Stimulated activated memory B cell treated with anti-CD40 and anti-IgM and Interleukin-4, amounts not matched to agents 10 μg/mL and 1 μg/mL and 100 μg/mL, for 72 hours (primary cell): ENCODE measurements around the gene NYNRIN.
A peak's percentile ranks its signal among the peaks of the same experiment; 100 is the strongest.

ENCODE experiments used
- ATAC-seq: fragments of 150-1000 bp; cut with Tn5 transposase; 2 replicates; pipeline ENCODE4 v1.10.0; 2021
- H3K27ac Mint-ChIP-seq: one replicate; pipeline ENCODE4 v1.8.0; 2022; ENCODE audit warnings: mild to moderate bottlenecking, mixed read lengths
- H3K27me3 Mint-ChIP-seq: one replicate; pipeline ENCODE4 v1.8.0; 2022; ENCODE audit warnings: mixed read lengths
- H3K36me3 Mint-ChIP-seq: one replicate; pipeline ENCODE4 v1.8.0; 2022; ENCODE audit warnings: mixed read lengths
- H3K4me1 Mint-ChIP-seq: one replicate; pipeline ENCODE4 v1.8.0; 2022; ENCODE audit warnings: mixed read lengths
- H3K4me3 Mint-ChIP-seq: one replicate; pipeline ENCODE4 v1.8.0; 2022; ENCODE audit warnings: mild to moderate bottlenecking, moderate library complexity, mixed read lengths
- H3K9me3 Mint-ChIP-seq: one replicate; pipeline ENCODE4 v1.8.0; 2022; ENCODE audit warnings: mixed read lengths

NYNRIN gene

GRCh38 chr14:24395609-24396582 is 2.9 kb upstream of the NYNRIN start:
- no peaks in the 10 kb centered on the region for H3K9me3 Mint-ChIP-seq
- H3K4me1 Mint-ChIP-seq: peaks cover 7% of the 10 kb centered on the region
- no peaks in the 10 kb centered on the region for H3K36me3 Mint-ChIP-seq
- no peak overlapping the region for H3K4me3 Mint-ChIP-seq
- H3K27me3 Mint-ChIP-seq: peaks cover 25% of the 10 kb centered on the region
- ATAC-seq: peak; percentile 38
- H3K27ac Mint-ChIP-seq: no peak overlapping the region

DNA sequence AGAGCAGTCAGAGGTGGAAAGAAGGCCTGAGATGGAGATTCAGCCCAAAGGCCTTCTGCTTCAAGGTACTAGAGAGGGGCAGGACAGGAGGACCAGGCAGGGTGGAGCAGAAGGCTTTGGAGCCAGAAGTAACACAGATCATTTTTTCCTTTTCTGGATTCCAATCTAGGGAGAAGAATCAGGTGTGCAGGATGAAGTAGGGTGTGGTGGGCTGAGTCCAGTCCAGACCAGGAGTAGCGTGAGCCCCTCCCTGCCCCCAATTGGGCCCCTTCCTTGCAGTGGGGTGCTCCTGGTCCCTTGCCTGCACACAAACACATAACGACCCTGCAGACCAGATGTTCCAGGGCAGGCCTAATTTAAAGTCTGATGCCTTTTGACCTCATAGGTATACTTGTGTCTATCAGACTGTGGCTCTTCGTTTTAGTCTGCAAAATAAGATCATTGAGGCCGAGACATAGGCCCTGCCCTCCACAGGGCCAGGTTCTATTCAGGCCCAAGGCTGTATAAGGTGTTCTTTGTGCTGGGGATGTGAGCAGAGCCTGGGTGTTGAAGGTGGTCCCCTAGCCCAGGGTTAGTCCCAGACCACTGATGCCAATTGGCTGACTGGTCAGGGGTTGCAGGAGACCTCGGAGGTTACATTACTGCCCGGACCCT is 1.0 kb upstream of the NYNRIN start:
- Mint-ChIP-seq H3K4me3 (peak overlapping the region; percentile 28), H3K27me3 (peaks cover 30% of the 10 kb centered on the region), H3K4me1 (peaks cover 7% of the 10 kb centered on the region)

GRCh38 chr14:24398293-24398652 is 530 bp upstream of the NYNRIN start:
- H3K27ac Mint-ChIP-seq: no peak overlapping the region
- H3K4me1 Mint-ChIP-seq: peaks cover 7% of the 10 kb centered on the region
- H3K4me3 Mint-ChIP-seq: no peak overlapping the region
- H3K36me3 Mint-ChIP-seq: no peaks in the 10 kb centered on the region
- H3K27me3 Mint-ChIP-seq: peaks cover 33% of the 10 kb centered on the region
- ATAC-seq: no peak
- no peaks in the 10 kb centered on the region for H3K9me3 Mint-ChIP-seq

More for the DNA sequence above, 1.0 kb upstream of the NYNRIN start:
- ATAC-seq: no peak
- no peaks in the 10 kb centered on the region for H3K9me3 Mint-ChIP-seq
- H3K36me3 Mint-ChIP-seq: no peaks in the 10 kb centered on the region
- H3K27ac Mint-ChIP-seq: no peak overlapping the region

DNA sequence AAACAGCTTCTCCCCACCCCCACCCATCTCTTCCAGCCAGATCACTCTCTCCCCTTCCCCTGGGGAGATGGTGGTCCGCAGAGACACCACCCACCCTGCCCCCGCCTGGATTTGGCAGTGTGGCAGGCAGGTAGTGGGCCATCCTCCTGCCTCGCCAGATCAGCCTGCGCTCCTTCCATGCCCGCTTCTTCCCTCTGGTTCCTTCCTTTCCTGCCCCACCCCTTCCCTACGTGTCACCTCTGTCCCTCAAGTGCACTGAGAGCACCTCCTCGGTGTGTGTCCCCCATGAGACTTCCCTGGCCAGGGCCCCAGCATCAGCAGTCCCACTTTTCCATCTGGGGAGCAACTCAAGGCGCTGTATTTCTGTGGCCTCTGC is 632 bp downstream of the NYNRIN start:
- H3K4me3 Mint-ChIP-seq: peak overlapping the region; percentile 61
- no peaks in the 10 kb centered on the region for H3K9me3 Mint-ChIP-seq
- H3K36me3 Mint-ChIP-seq: no peaks in the 10 kb centered on the region
- no peak overlapping the region for H3K27ac Mint-ChIP-seq
- H3K27me3 Mint-ChIP-seq: peaks cover 45% of the 10 kb centered on the region
- peak; percentile 18 for ATAC-seq
- H3K4me1 Mint-ChIP-seq: peaks cover 7% of the 10 kb centered on the region

GRCh38 chr14:24399999-24400718 is 1.4 kb downstream of the NYNRIN start:
- Mint-ChIP-seq H3K4me1 (peaks cover 7% of the 10 kb centered on the region), H3K9me3 (no peaks in the 10 kb centered on the region), H3K27me3 (peaks cover 46% of the 10 kb centered on the region), H3K4me3 (no peak overlapping the region), H3K27ac (no peak overlapping the region), H3K36me3 (no peaks in the 10 kb centered on the region)
- no peak for ATAC-seq

DNA sequence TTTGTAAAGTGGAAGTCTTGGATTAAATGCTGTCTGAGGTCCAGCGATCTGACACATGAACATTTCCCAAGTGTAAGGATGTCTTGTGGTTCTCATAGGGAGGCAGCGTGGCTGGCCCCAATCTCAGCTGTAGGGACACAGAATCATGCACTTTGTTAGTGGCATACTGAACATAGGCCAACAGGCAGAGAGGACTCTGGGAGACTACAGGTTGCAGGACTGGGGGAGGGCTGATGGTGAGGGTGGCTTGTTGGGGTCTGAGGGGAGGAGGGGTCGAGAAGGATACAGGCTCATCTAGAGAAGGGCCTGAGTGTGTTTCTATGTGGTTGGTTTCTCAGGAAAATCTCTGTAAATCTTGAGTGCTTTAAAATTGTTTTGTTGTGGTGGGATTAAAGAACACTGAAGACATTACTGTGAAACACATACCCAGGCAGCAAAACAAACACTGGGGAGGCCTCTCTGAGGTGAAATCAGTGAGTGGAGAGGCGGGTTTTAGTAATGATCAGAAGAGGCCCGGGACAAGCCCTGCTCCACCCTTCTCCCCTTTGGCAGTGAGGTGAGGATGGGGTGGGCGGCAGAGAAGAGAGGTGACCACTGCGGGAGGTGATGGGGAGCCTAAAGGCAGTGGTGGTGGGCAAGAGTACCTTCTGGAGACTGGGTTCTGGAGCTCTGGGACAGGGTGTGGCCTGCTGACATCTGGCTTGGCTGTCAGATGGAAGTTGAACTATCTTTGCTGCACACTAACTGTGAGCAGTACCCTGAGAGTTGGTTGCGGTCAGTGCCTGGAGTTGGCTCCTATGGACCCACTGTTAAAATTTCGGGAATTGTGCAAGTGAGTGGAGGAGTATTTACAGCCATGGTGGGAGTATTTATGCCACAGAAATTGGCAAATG is 3.3 kb downstream of the NYNRIN start:
- Mint-ChIP-seq H3K27me3 (peaks cover 58% of the 10 kb centered on the region), H3K27ac (no peak overlapping the region), H3K36me3 (no peaks in the 10 kb centered on the region), H3K9me3 (no peaks in the 10 kb centered on the region), H3K4me3 (no peak overlapping the region), H3K4me1 (peaks cover 7% of the 10 kb centered on the region)
- ATAC-seq: no peak

DNA sequence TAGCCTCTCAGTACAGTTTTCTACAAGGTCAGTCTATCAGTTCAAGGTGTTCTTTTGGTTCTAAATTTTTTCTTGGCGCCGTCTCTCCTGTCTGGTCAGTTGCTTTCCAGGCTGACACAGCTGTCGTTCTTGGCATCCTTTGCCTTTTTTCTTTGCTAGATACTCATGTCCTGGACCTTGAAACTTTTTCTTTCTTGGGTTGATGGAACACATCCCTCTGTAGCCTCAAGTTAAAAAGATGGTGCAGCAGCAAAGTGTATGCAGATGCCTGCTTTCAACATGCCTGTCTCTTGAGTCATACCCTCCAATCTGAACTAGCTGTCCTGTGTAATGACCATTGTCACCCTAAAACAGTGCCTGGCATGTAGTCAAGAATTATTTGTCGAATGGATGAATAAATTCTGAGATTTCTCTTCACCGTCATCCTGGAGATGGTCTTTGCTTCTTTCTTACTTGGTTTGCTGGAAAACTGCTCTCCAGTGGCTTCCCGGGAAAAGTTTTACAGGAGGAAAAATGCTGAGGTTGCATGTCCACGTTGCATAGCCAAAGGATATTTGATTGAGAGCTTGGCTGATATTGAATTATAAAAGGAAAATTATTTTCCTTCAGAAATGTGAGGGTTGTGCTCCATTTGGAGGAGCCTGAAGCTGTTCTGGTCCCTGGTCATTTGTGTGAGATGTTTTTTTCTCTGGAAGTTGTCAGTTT is 4.6 kb downstream of the NYNRIN start:
- Mint-ChIP-seq H3K9me3 (no peaks in the 10 kb centered on the region), H3K27ac (no peak overlapping the region), H3K36me3 (no peaks in the 10 kb centered on the region), H3K27me3 (peaks cover 68% of the 10 kb centered on the region), H3K4me1 (peaks cover 7% of the 10 kb centered on the region), H3K4me3 (no peak overlapping the region)
- ATAC-seq: no peak

DNA sequence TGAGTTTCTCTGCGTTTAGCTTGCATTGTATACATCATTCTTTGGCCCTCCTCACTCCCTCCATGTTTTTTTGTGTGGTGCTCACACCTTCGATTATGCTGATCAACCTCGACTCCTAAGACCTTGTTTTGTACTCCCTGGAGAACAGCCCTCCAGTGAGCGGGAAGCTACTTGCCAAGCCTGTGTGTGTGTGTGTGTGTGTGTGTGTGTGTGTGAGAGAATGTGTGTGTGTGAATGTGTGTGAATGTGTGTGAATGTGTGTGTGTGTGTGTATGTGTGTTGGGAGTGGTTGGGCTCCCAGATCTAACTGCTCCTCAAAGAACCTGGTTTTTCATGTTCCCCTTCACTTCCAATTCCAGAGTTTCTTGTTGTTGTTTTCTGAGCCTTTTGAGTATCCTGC is 6.0 kb downstream of the NYNRIN start:
- ATAC-seq: no peak
- no peak overlapping the region for H3K4me3 Mint-ChIP-seq
- no peak overlapping the region for H3K27ac Mint-ChIP-seq

GRCh38 chr14:24406416-24406815 is 7.6 kb downstream of the NYNRIN start:
- no peaks in the 10 kb centered on the region for H3K4me1 Mint-ChIP-seq

More for the DNA sequence above, 6.0 kb downstream of the NYNRIN start:
- H3K9me3 Mint-ChIP-seq: no peaks in the 10 kb centered on the region
- peaks cover under 1% of the 10 kb centered on the region for H3K4me1 Mint-ChIP-seq
- H3K36me3 Mint-ChIP-seq: no peaks in the 10 kb centered on the region
- H3K27me3 Mint-ChIP-seq: peaks cover 70% of the 10 kb centered on the region

DNA sequence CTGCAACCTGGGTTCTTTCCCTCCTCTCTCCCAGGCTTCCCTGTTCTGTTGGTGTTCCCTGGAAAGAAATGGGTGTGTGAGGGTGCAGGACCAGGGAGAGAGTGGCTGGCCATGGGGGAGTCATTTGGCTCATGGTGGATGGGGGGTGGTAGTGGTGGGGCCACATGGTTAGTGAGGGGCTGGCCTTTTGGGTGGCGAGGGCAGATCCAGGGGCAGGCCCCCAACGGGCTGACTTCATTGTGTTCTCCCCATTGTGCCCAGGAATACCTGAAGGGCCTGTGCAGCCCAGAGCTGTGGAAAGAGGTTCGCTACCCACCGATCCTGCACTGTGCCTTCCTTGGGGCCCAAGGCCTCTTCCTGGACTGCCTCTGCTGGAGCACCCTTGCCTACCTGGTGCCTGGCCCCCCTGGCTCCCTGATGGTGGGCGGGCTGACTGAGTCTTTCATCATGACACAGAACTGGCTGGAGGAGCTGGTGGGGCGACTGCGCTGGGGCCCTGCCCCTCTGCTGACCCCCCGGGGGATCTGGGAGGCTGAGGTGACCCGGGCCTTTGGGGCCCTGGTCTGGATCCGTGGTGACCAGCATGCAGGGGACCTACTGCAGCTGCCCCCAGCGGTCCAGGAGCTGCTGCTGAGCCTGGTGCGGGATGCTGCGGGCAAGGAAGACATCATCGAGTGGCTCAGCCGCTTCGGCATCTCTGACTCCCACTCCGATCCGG is 9.0 kb downstream of the NYNRIN start:
- no peaks in the 10 kb centered on the region for H3K9me3 Mint-ChIP-seq
- H3K4me1 Mint-ChIP-seq: no peaks in the 10 kb centered on the region
- H3K27ac Mint-ChIP-seq: no peak overlapping the region
- no peak overlapping the region for H3K4me3 Mint-ChIP-seq
- no peak for ATAC-seq
- peaks cover 48% of the 10 kb centered on the region for H3K27me3 Mint-ChIP-seq
- H3K36me3 Mint-ChIP-seq: no peaks in the 10 kb centered on the region

More at GRCh38 chr14:24406416-24406815, 7.6 kb downstream of the NYNRIN start:
- H3K9me3 Mint-ChIP-seq: no peaks in the 10 kb centered on the region
- peaks cover 56% of the 10 kb centered on the region for H3K27me3 Mint-ChIP-seq
- no peak overlapping the region for H3K27ac Mint-ChIP-seq
- H3K4me3 Mint-ChIP-seq: no peak overlapping the region
- H3K36me3 Mint-ChIP-seq: no peaks in the 10 kb centered on the region
- no peak for ATAC-seq

GRCh38 chr14:24408764-24409163 is 10.0 kb downstream of the NYNRIN start:
- no peaks in the 10 kb centered on the region for H3K4me1 Mint-ChIP-seq
- no peak for ATAC-seq
- no peak overlapping the region for H3K27ac Mint-ChIP-seq
- H3K36me3 Mint-ChIP-seq: no peaks in the 10 kb centered on the region
- no peaks in the 10 kb centered on the region for H3K9me3 Mint-ChIP-seq
- peaks cover 40% of the 10 kb centered on the region for H3K27me3 Mint-ChIP-seq
- no peak overlapping the region for H3K4me3 Mint-ChIP-seq

DNA sequence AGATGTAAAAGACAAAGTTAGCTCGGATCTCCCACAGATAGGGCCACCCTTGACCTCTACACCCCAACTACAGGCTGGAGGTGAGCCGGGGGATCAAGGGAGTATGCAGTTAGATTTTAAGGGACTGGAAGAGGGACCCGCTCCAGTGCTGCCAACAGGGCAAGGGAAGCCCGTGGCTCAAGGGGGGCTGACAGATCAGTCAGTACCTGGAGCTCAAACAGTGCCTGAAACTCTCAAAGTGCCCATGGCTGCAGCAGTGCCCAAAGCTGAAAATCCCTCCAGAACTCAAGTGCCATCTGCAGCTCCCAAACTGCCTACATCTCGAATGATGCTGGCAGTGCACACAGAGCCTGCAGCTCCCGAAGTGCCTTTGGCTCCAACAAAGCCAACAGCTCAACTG is 10.4 kb downstream of the NYNRIN start:
- Mint-ChIP-seq H3K4me1 (no peaks in the 10 kb centered on the region), H3K27me3 (peaks cover 40% of the 10 kb centered on the region), H3K36me3 (no peaks in the 10 kb centered on the region), H3K9me3 (no peaks in the 10 kb centered on the region), H3K27ac (no peak overlapping the region), H3K4me3 (no peak overlapping the region)
- ATAC-seq: no peak

- ATAC-seq: no peak
- Mint-ChIP-seq H3K27ac (no peak overlapping the region), H3K4me1 (no peaks in the 10 kb centered on the region), H3K27me3 (peaks cover 44% of the 10 kb centered on the region), H3K4me3 (no peak overlapping the region), H3K36me3 (no peaks in the 10 kb centered on the region), H3K9me3 (no peaks in the 10 kb centered on the region)
Measured at GRCh38 chr14:24409956-24410355, 11.2 kb downstream of the NYNRIN start.
